ENCODE results near the gene MBOAT2. TPM values are rescaled to one million over a fixed set of nuclear protein-coding genes. Genes with fewer than 3 reads are reported as not detected.
"Not testable (repeated sequence)": the region's sequence is repeated elsewhere in the genome, so short reads cannot be mapped to it uniquely, and the experiment has no call there.

Gene MBOAT2
- total RNA-seq (2014; rRNA removed; shearing (Covaris generic)) (87.4 and 116 TPM in 2 replicates), polyA plus RNA-seq (2016; fragmentation: Nextera tagmentation; extraction: Ambion mirVana) (103 and 107 TPM in 2 replicates)

- peak; percentile 93 for DNase-seq
- peaks cover 44% of the 10 kb centered on the region for H3K79me2 ChIP-seq (ENCODE audit: insufficient read depth)
- peak within 1 kb of the TSS; percentile 87 for H2AFZ ChIP-seq
- no peaks in the 10 kb centered on the region for H3K27me3 ChIP-seq (replicated peaks; ENCODE audit: insufficient read depth)
- peaks cover 25% of the 10 kb centered on the region for H3F3A ChIP-seq (ENCODE audit: insufficient read depth)
- no peaks in the 10 kb centered on the region for H3K9me3 ChIP-seq (ENCODE audit: low read depth)
- H3K4me3 ChIP-seq: peak within 1 kb of the TSS; percentile 93
- TF ChIP-seq EZH2phosphoT487 (IDR thresholded peaks at IDR 0.05; ENCODE audit: insufficient read depth, low read depth) (no peak), EZH2 (IDR thresholded peaks at IDR 0.05; ENCODE audit: insufficient read depth, poor library complexity, severe bottlenecking) (no peak)
- H3K4me2 ChIP-seq (ENCODE audit: unreplicated experiment): peak within 1 kb of the TSS; percentile 93
- 1% methylated on average over 31 to 63 of the region's 104 CpGs for WGBS, 2 experiments (ENCODE audit: low coverage in 1 of 2, low lambda C conversion rate in 2 of 2, missing lambda C conversion rate in 2 of 2)
- H3K36me3 ChIP-seq (ENCODE audit: low read depth): no peaks in the 10 kb centered on the region
- H3K27ac ChIP-seq: peak within 1 kb of the TSS; percentile 64
- in situ Hi-C loops (cut with MboI): no loop called here
- H3K4me1 ChIP-seq (ENCODE audit: insufficient read depth): peaks cover 40% of the 10 kb centered on the region
- H3K9ac ChIP-seq: peak within 1 kb of the TSS; percentile 84
- H3K9me2 ChIP-seq (ENCODE audit: insufficient read depth): no peaks in the 10 kb centered on the region
- no peaks in the 10 kb centered on the region for H4K20me1 ChIP-seq (ENCODE audit: insufficient read depth)
Measured at GRCh38 chr2:9003616-9004337, at the start of gene MBOAT2. MBOAT2 (minus strand) TSS chr2:9003684; CDS start chr2:9003614, 70 bp downstream.

- H2AFZ ChIP-seq: no peak overlapping the region
Measured at GRCh38 chr2:9052821-9053533, 49.5 kb upstream of the MBOAT2 start.

GRCh38 chr2:9051451-9051850 lies 48.0 kb upstream of the MBOAT2 start:
- H3K79me2 ChIP-seq (ENCODE audit: insufficient read depth); DNase-seq; H3K27ac ChIP-seq; H3K9me3 ChIP-seq (ENCODE audit: low read depth); H3K4me3 ChIP-seq; H3K4me2 ChIP-seq (ENCODE audit: unreplicated experiment); H3F3A ChIP-seq (ENCODE audit: insufficient read depth); H3K36me3 ChIP-seq (ENCODE audit: low read depth); H3K27me3 ChIP-seq (replicated peaks; ENCODE audit: insufficient read depth); H3K9ac ChIP-seq; H4K20me1 ChIP-seq (ENCODE audit: insufficient read depth); H3K4me1 ChIP-seq (ENCODE audit: insufficient read depth); H3K9me2 ChIP-seq (ENCODE audit: insufficient read depth); H2AFZ ChIP-seq; in situ Hi-C loops (cut with MboI): not testable (repeated sequence)
- 88 to 93% methylated on average over 5 of the region's 5 CpGs for WGBS, 2 experiments (ENCODE audit: low coverage in 1 of 2, low lambda C conversion rate in 2 of 2, missing lambda C conversion rate in 2 of 2)

More at GRCh38 chr2:9052821-9053533, 49.5 kb upstream of the MBOAT2 start:
- no peaks in the 10 kb centered on the region for H3K36me3 ChIP-seq (ENCODE audit: low read depth)
- TF ChIP-seq EZH2 (IDR thresholded peaks at IDR 0.05; ENCODE audit: insufficient read depth, poor library complexity, severe bottlenecking) (no peak), EZH2phosphoT487 (IDR thresholded peaks at IDR 0.05; ENCODE audit: insufficient read depth, low read depth) (no peak)
- no peaks in the 10 kb centered on the region for H3K9me2 ChIP-seq (ENCODE audit: insufficient read depth)
- H3K9me3 ChIP-seq (ENCODE audit: low read depth): no peaks in the 10 kb centered on the region
- no peak overlapping the region for H3K4me3 ChIP-seq
- no peaks in the 10 kb centered on the region for H3K27me3 ChIP-seq (replicated peaks; ENCODE audit: insufficient read depth)
- no peak overlapping the region for H3K9ac ChIP-seq
- in situ Hi-C loops (cut with MboI): no loop called here
- H3K4me2 ChIP-seq (ENCODE audit: unreplicated experiment): no peak overlapping the region
- peaks cover 8% of the 10 kb centered on the region; the same call in 1 of the 2 replicates for H3K4me1 ChIP-seq (ENCODE audit: insufficient read depth)
- H4K20me1 ChIP-seq (ENCODE audit: insufficient read depth): no peaks in the 10 kb centered on the region
- H3K27ac ChIP-seq: no peak overlapping the region
- no peaks in the 10 kb centered on the region for H3K79me2 ChIP-seq (ENCODE audit: insufficient read depth)
- H3F3A ChIP-seq (ENCODE audit: insufficient read depth): no peaks in the 10 kb centered on the region
- no peak for DNase-seq
- WGBS, 2 experiments (ENCODE audit: low coverage in 1 of 2, low lambda C conversion rate in 2 of 2, missing lambda C conversion rate in 2 of 2): 76 to 81% methylated on average over 6 of the region's 6 CpGs

DNA sequence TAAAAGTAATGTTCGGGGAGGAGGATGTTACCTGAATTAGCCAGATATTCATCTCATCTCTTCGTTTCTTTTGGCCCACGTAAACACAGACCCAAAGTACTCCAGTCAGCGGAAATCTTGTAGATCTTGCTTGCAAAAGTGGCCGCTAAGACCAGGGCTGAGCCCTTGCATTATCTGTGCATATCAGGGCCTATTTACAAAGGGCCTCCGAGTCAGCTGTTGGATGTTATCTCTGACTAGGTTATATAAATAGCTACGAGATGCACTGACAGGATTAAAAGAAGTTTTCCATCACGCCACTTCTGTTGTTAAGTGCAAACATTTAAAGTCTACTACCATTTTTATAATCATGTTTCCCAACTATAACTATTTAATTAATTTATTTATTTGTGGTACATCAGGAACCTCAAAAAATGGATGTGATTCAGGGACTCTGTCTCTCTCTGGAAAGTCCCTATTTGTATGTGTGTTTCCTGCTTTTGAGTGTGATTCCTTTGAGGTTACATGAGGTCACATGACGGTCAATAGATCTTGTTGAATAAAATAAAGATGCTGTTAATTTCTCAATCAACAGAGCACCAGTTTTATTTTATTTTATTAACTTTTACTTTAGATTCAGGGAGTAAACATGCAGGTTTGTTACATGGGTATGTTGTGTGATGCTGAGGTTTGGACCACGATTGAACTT lies 46.8 kb upstream of the MBOAT2 start:
- H2AFZ ChIP-seq: no peak overlapping the region
- in situ Hi-C loops (cut with MboI): no loop called here
- H3K9me3 ChIP-seq (ENCODE audit: low read depth): no peaks in the 10 kb centered on the region
- no peaks in the 10 kb centered on the region for H3K9me2 ChIP-seq (ENCODE audit: insufficient read depth)
- H3K9ac ChIP-seq: no peak overlapping the region
- no peaks in the 10 kb centered on the region for H3K27me3 ChIP-seq (replicated peaks; ENCODE audit: insufficient read depth)
- peaks cover 8% of the 10 kb centered on the region; the same call in 1 of the 2 replicates for H3K4me1 ChIP-seq (ENCODE audit: insufficient read depth)
- H3F3A ChIP-seq (ENCODE audit: insufficient read depth): no peaks in the 10 kb centered on the region
- no peaks in the 10 kb centered on the region for H4K20me1 ChIP-seq (ENCODE audit: insufficient read depth)
- H3K27ac ChIP-seq: no peak overlapping the region
- H3K79me2 ChIP-seq (ENCODE audit: insufficient read depth): no peaks in the 10 kb centered on the region
- no peak overlapping the region for H3K4me2 ChIP-seq (ENCODE audit: unreplicated experiment)
- no peak for DNase-seq
- 84 to 90% methylated on average over 10 of the region's 10 CpGs for whole genome bisulfite sequencing, 2 experiments (ENCODE audit: low coverage in 1 of 2, low lambda C conversion rate in 2 of 2, missing lambda C conversion rate in 2 of 2)
- no peak overlapping the region for H3K4me3 ChIP-seq
- no peak for TF ChIP-seq EZH2 (IDR thresholded peaks at IDR 0.05; ENCODE audit: insufficient read depth, poor library complexity, severe bottlenecking)
- TF ChIP-seq EZH2phosphoT487 (IDR thresholded peaks at IDR 0.05; ENCODE audit: insufficient read depth, low read depth): no peak
- H3K36me3 ChIP-seq (ENCODE audit: low read depth): no peaks in the 10 kb centered on the region
